ENCODE results near the gene RND2.
A peak's percentile ranks its signal among the peaks of the same experiment; 100 is the strongest.

Gene RND2

DNA sequence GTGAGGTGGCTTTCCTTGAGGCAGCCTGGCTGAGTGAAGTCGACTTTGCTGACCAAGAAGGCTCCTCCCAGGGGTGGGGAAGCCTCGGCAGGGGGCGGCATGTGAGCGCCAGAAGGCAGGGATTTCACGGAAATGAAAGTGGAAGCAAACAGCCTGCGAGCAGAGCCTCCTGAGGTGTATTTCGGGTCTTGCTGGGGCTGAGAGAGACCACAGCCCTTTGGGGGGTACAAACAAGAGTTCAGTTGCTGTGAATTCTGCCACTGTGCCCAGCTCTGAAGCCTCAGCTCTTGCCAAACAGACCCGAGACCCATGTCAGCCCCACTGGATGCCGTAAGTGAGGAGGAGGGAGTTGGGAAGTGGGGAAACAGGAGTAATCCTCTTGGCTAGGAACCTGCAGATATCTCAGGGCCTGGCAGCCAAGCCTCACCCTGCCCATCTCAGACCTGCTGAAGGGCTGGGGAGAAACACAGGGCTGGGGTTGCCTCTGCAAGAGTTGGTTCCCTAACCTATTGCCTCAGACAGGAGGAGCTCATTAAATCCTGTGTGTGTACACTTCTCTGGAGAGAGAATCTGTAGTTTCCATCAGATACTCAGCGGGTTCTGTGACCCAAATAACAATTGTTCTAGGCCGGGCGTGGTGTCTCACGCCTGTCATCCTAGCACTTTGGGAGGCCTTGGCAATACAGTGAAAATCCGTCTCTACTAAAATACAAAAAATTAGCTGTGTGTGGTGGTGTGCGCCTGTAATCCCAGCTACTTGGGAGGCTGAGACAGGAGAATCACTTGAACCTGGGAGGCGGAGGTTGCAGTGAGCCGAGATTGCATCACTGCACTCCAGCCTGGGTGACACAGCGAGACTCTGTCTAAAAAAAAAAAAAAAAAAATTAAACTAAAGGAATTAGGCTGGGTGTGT lies 18.1 kb upstream of the RND2 start, which contains the start of gene IFI35:
IFI35 (plus strand) TSS at position 146 of the 913 bp plus-strand sequence; CDS start at position 310, 164 bp downstream.
- no peak for DNase-seq (ENCODE audit: low read depth)

- no peak for DNase-seq (ENCODE audit: low read depth)
These were observed 14.2 kb upstream of the RND2 start for GRCh38 chr17:43010667-43011308.

DNA sequence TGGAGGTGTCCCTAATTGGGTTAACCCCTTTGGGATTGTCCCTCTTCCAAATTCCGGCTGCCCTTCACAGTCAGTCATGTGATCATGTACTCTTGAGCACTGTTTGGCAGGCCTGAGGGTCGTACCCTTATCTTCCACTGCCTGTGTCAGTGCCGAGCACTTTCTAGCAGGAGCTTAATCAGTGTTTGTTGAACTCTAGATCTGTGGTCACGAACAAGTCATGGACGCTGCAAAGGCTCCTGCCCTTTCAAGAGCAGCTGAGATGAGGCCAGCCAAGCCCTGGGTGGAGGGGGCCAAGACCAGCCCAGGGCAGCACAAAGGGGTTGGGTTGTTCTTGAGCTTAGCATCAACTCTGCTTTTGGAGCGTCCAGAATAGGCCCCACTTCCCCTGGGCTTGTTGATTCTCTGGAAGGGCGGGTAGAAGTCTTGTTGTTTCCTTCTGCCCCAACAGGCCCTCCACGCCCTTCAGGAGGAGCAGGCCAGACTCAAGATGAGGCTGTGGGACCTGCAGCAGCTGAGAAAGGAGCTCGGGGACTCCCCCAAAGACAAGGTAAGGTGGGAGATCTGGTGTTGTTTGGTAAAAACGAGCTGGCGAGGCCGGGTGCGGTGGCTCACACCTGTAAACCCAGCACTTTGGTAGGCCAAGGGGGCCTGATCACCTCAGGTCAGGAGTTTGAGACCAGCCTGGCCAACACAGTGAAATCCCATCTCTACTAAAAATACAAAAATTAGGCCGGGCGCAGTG lies 13.1 kb upstream of the RND2 start:
- DNase-seq (ENCODE audit: low read depth) = no peak

GRCh38 chr17:43013296-43013695 lies 11.7 kb upstream of the RND2 start:
- no peak for DNase-seq (ENCODE audit: low read depth)

GRCh38 chr17:43014020-43014648 lies 10.9 kb upstream of the RND2 start:
- DNase-seq (ENCODE audit: low read depth) = no peak

- no peak for DNase-seq (ENCODE audit: low read depth)
These were observed 10.1 kb upstream of the RND2 start for GRCh38 chr17:43014649-43015542.

- DNase-seq (ENCODE audit: low read depth) = no peak
These were observed 9.5 kb upstream of the RND2 start for GRCh38 chr17:43015579-43015978.

- no peak for DNase-seq (ENCODE audit: low read depth)
These were observed 8.8 kb upstream of the RND2 start for GRCh38 chr17:43016216-43016615.

GRCh38 chr17:43018008-43018853 lies 6.8 kb upstream of the RND2 start:
- no peak for DNase-seq (ENCODE audit: low read depth)

- no peak for DNase-seq (ENCODE audit: low read depth)
These were observed 6.1 kb upstream of the RND2 start for GRCh38 chr17:43018932-43019331.

DNA sequence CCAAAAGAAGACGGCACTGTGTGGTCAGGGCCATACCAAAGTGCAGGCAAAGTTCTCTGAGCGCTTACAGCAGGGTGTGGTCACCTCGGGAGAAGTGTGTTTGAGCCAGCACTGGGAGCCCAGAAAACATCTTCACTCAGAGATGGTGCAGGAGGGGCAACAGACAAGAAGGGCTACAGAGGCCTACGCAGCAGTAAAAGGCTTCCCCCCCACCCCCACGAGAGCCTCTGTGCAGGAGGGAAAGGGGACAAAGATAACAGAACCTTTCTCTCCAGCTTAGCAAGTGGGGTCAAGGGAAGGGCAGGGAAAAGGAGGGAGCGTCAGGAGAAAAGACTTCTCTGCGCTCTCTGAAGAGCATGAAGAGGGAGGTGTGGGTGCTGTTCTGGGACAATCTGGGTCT lies 5.6 kb upstream of the RND2 start:
- DNase-seq (ENCODE audit: low read depth) = no peak

GRCh38 chr17:43020030-43020621 lies 4.9 kb upstream of the RND2 start:
- no peak for DNase-seq (ENCODE audit: low read depth)

- peak; percentile 60 for DNase-seq (ENCODE audit: low read depth)
These were observed 4.0 kb upstream of the RND2 start for GRCh38 chr17:43020789-43021740.

- no peak for DNase-seq (ENCODE audit: low read depth)
These were observed 3.1 kb upstream of the RND2 start, which contains the start of gene VAT1 for GRCh38 chr17:43021741-43022512. Gene VAT1, minus strand, starts transcription at chr17:43022385. Its CDS starts 63 bp downstream, at chr17:43022322.

DNA sequence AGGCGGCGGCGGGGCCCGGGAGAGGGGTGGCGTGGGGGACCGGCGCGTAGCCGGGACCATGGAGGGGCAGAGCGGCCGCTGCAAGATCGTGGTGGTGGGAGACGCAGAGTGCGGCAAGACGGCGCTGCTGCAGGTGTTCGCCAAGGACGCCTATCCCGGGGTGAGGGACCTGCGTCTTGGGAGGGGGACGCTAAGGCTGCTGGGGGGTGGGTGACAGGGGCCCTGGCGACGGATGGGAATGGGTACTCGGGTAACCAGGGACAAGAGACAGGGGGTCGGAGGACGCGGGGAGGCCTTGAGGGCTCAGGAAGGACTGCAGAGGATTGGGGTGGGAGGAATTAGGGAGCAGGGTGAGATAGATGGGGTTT lies 243 bp downstream of the RND2 start:
- DNase-seq (ENCODE audit: low read depth) = no peak

- no peak for DNase-seq (ENCODE audit: low read depth)
These were observed 921 bp downstream of the RND2 start for GRCh38 chr17:43025766-43026537.

GRCh38 chr17:43026595-43026994 lies 1.6 kb downstream of the RND2 start:
- no peak for DNase-seq (ENCODE audit: low read depth)

All from HS-5 (cell line).